Effector memory CD8-positive, alpha-beta T cell (primary cell): ENCODE results near the gene SAXO1.

Experiments used
- ATAC-seq: fragments of 150-1000 bp; cut with Tn5 transposase; replicated peaks from 2 replicates; pipeline ENCODE4 v1.10.0; 2021; ENCODE audit warnings: mild to moderate bottlenecking, moderate library complexity
- DNase-seq, 3 experiments: peaks; one replicate each; pipeline ENCODE4 v3.0.0; 2021
- H3K27ac Mint-ChIP-seq, 2 donors: one replicate each; pipeline ENCODE4 v1.8.0; 2022; ENCODE audit warnings: mild to moderate bottlenecking in 2 of 2, mixed read lengths in 2 of 2, moderate library complexity in 2 of 2
- H3K27me3 Mint-ChIP-seq, 2 donors: one replicate each; pipeline ENCODE4 v1.8.0; 2022; ENCODE audit warnings: mixed read lengths in 2 of 2
- H3K36me3 Mint-ChIP-seq: one replicate; pipeline ENCODE4 v1.8.0; 2022; ENCODE audit warnings: mild to moderate bottlenecking, moderate library complexity, mixed read lengths; ENCODE audit not compliant: insufficient read depth
- H3K4me1 Mint-ChIP-seq, 2 donors: one replicate each; pipeline ENCODE4 v1.8.0; 2022; ENCODE audit warnings: low read depth in 2 of 2, mixed read lengths in 2 of 2
- H3K4me3 Mint-ChIP-seq, 2 donors: one replicate each; pipeline ENCODE4 v1.8.0; 2022; ENCODE audit warnings: mild to moderate bottlenecking in 2 of 2, mixed read lengths in 2 of 2, moderate library complexity in 2 of 2
- H3K9me3 Mint-ChIP-seq, 2 donors: one replicate each; pipeline ENCODE4 v1.8.0; 2022; ENCODE audit warnings: mixed read lengths in 2 of 2

SAXO1 gene

GRCh38 chr9:18989865-18990264, 43.1 kb downstream of the SAXO1 start:
- no peak for ATAC-seq
- no peaks in the 10 kb centered on the region for H3K9me3 Mint-ChIP-seq
- H3K36me3 Mint-ChIP-seq: no peaks in the 10 kb centered on the region
- no peaks in the 10 kb centered on the region for H3K4me1 Mint-ChIP-seq
- no peak overlapping the region for H3K4me3 Mint-ChIP-seq
- no peak for DNase-seq
- no peaks in the 10 kb centered on the region for H3K27me3 Mint-ChIP-seq
- H3K27ac Mint-ChIP-seq: no peak overlapping the region

- no peaks in the 10 kb centered on the region for H3K9me3 Mint-ChIP-seq
- H3K36me3 Mint-ChIP-seq: no peaks in the 10 kb centered on the region
- no peak overlapping the region for H3K27ac Mint-ChIP-seq
- no peaks in the 10 kb centered on the region for H3K27me3 Mint-ChIP-seq
- DNase-seq (no peak), ATAC-seq (no peak)
- no peaks in the 10 kb centered on the region for H3K4me1 Mint-ChIP-seq
- H3K4me3 Mint-ChIP-seq: no peak overlapping the region
These were observed 43.9 kb downstream of the SAXO1 start for GRCh38 chr9:18989097-18989496.

- no peaks in the 10 kb centered on the region for H3K9me3 Mint-ChIP-seq
- H3K4me1 Mint-ChIP-seq: no peaks in the 10 kb centered on the region
- no peaks in the 10 kb centered on the region for H3K36me3 Mint-ChIP-seq
- DNase-seq (no peak), ATAC-seq (no peak)
- no peaks in the 10 kb centered on the region for H3K27me3 Mint-ChIP-seq
- H3K4me3 Mint-ChIP-seq: no peak overlapping the region
- no peak overlapping the region for H3K27ac Mint-ChIP-seq
These were observed 45.0 kb downstream of the SAXO1 start for GRCh38 chr9:18988003-18988402.

- peaks cover 0 to 8% of the 10 kb centered on the region in 2 donors for H3K27me3 Mint-ChIP-seq
- H3K36me3 Mint-ChIP-seq: no peaks in the 10 kb centered on the region
- DNase-seq (no peak), ATAC-seq (no peak)
- H3K4me1 Mint-ChIP-seq: no peaks in the 10 kb centered on the region
- H3K4me3 Mint-ChIP-seq: no peak overlapping the region
- no peaks in the 10 kb centered on the region for H3K9me3 Mint-ChIP-seq
- H3K27ac Mint-ChIP-seq: no peak overlapping the region
These were observed 47.0 kb downstream of the SAXO1 start for GRCh38 chr9:18985996-18986395.

- ATAC-seq (no peak), DNase-seq (no peak)
- Mint-ChIP-seq H3K27me3 (peaks cover 0 to 8% of the 10 kb centered on the region in 2 donors), H3K4me3 (no peak overlapping the region), H3K4me1 (no peaks in the 10 kb centered on the region), H3K9me3 (no peaks in the 10 kb centered on the region), H3K36me3 (no peaks in the 10 kb centered on the region), H3K27ac (no peak overlapping the region)
These were observed 47.5 kb downstream of the SAXO1 start for GRCh38 chr9:18985464-18985951.

GRCh38 chr9:18982262-18982620, 50.8 kb downstream of the SAXO1 start:
- Mint-ChIP-seq H3K9me3 (no peaks in the 10 kb centered on the region), H3K36me3 (no peaks in the 10 kb centered on the region), H3K27ac (no peak overlapping the region), H3K4me3 (no peak overlapping the region), H3K27me3 (peaks cover 6 to 18% of the 10 kb centered on the region in 2 donors), H3K4me1 (no peaks in the 10 kb centered on the region)
- DNase-seq (no peak), ATAC-seq (no peak)

- H3K36me3 Mint-ChIP-seq: no peaks in the 10 kb centered on the region
- H3K27me3 Mint-ChIP-seq: peaks cover 11 to 18% of the 10 kb centered on the region in 2 donors
- no peak overlapping the region for H3K27ac Mint-ChIP-seq
- DNase-seq (no peak), ATAC-seq (no peak)
- no peak overlapping the region for H3K4me3 Mint-ChIP-seq
- no peaks in the 10 kb centered on the region for H3K9me3 Mint-ChIP-seq
- H3K4me1 Mint-ChIP-seq: peaks cover 0 to 4% of the 10 kb centered on the region in 2 donors
These were observed 51.3 kb downstream of the SAXO1 start for GRCh38 chr9:18981476-18982261.

GRCh38 chr9:18980189-18980588, 52.8 kb downstream of the SAXO1 start:
- Mint-ChIP-seq H3K27ac (no peak overlapping the region), H3K36me3 (no peaks in the 10 kb centered on the region), H3K4me3 (no peak overlapping the region), H3K9me3 (no peaks in the 10 kb centered on the region), H3K4me1 (peaks cover 0 to 5% of the 10 kb centered on the region in 2 donors), H3K27me3 (peaks cover 20% of the 10 kb centered on the region in 2 donors)
- no peak for DNase-seq
- no peak for ATAC-seq

GRCh38 chr9:18979367-18979766, 53.6 kb downstream of the SAXO1 start:
- no peak for ATAC-seq
- H3K27ac Mint-ChIP-seq: no peak overlapping the region

GRCh38 chr9:18978188-18978587, 54.8 kb downstream of the SAXO1 start:
- no peak for ATAC-seq
- H3K4me1 Mint-ChIP-seq: peaks cover 0 to 5% of the 10 kb centered on the region in 2 donors
- H3K4me3 Mint-ChIP-seq: no peak overlapping the region
- no peaks in the 10 kb centered on the region for H3K36me3 Mint-ChIP-seq
- H3K9me3 Mint-ChIP-seq: no peaks in the 10 kb centered on the region
- peaks cover 39 to 40% of the 10 kb centered on the region in 2 donors for H3K27me3 Mint-ChIP-seq
- DNase-seq: no peak
- no peak overlapping the region for H3K27ac Mint-ChIP-seq

More at GRCh38 chr9:18979367-18979766, 53.6 kb downstream of the SAXO1 start:
- no peak for DNase-seq
- H3K36me3 Mint-ChIP-seq: no peaks in the 10 kb centered on the region
- no peak overlapping the region for H3K4me3 Mint-ChIP-seq
- no peaks in the 10 kb centered on the region for H3K9me3 Mint-ChIP-seq
- peaks cover 0 to 5% of the 10 kb centered on the region in 2 donors for H3K4me1 Mint-ChIP-seq
- H3K27me3 Mint-ChIP-seq: peaks cover 28% of the 10 kb centered on the region in 2 donors

GRCh38 chr9:18976709-18977531, 56.1 kb downstream of the SAXO1 start:
- peaks cover 49 to 50% of the 10 kb centered on the region in 2 donors for H3K27me3 Mint-ChIP-seq
- no peak overlapping the region for H3K27ac Mint-ChIP-seq
- H3K4me1 Mint-ChIP-seq: peaks cover 0 to 5% of the 10 kb centered on the region in 2 donors
- ATAC-seq (no peak), DNase-seq (no peak)
- H3K4me3 Mint-ChIP-seq: no peak overlapping the region
- no peaks in the 10 kb centered on the region for H3K36me3 Mint-ChIP-seq
- no peaks in the 10 kb centered on the region for H3K9me3 Mint-ChIP-seq

- H3K27me3 Mint-ChIP-seq: peaks cover 52 to 55% of the 10 kb centered on the region in 2 donors
- no peak overlapping the region for H3K4me3 Mint-ChIP-seq
- peaks cover 0 to 5% of the 10 kb centered on the region in 2 donors for H3K4me1 Mint-ChIP-seq
- H3K27ac Mint-ChIP-seq: no peak overlapping the region
- ATAC-seq (no peak), DNase-seq (no peak)
- H3K36me3 Mint-ChIP-seq: no peaks in the 10 kb centered on the region
- H3K9me3 Mint-ChIP-seq: no peaks in the 10 kb centered on the region
These were observed 56.7 kb downstream of the SAXO1 start for GRCh38 chr9:18976221-18976708.

- Mint-ChIP-seq H3K36me3 (no peaks in the 10 kb centered on the region), H3K27ac (no peak overlapping the region), H3K4me1 (peaks cover 0 to 5% of the 10 kb centered on the region in 2 donors), H3K4me3 (no peak overlapping the region), H3K27me3 (peaks cover 68 to 69% of the 10 kb centered on the region in 2 donors), H3K9me3 (no peaks in the 10 kb centered on the region)
- ATAC-seq: no peak
- DNase-seq: no peak
These were observed 59.7 kb downstream of the SAXO1 start for GRCh38 chr9:18973348-18973747.
